ENCODE data around the gene ARHGAP22. TPM values are rescaled to one million over a fixed set of nuclear protein-coding genes. Genes with fewer than 3 reads are reported as not detected.

ARHGAP22 gene
- total RNA-seq, 1 donor from 2014 or later: 1.9 TPM

GRCh38 chr10:48504141-48504885 is 100.6 kb downstream of the ARHGAP22 start:
- H3K27ac Mint-ChIP-seq (ENCODE audit: unreplicated experiment): no peak overlapping the region

GRCh38 chr10:48503293-48503911 is 101.5 kb downstream of the ARHGAP22 start:
- TF ChIP-seq CTCF (IDR thresholded peaks at IDR 0.05; ENCODE audit: unreplicated experiment): no peak
- no peaks in the 10 kb centered on the region for H3K9me3 Mint-ChIP-seq (ENCODE audit: unreplicated experiment)
- H3K4me1 Mint-ChIP-seq (ENCODE audit: unreplicated experiment): peaks cover 4% of the 10 kb centered on the region
- H3K27me3 Mint-ChIP-seq (ENCODE audit: unreplicated experiment): peaks cover 7% of the 10 kb centered on the region
- H3K36me3 Mint-ChIP-seq (ENCODE audit: low read depth, unreplicated experiment): no peaks in the 10 kb centered on the region
- no peak overlapping the region for H3K4me3 Mint-ChIP-seq (ENCODE audit: unreplicated experiment)
- no peak overlapping the region for H3K27ac Mint-ChIP-seq (ENCODE audit: unreplicated experiment)
- no peak for DNase-seq (ENCODE audit: low spot score)

More at GRCh38 chr10:48504141-48504885, 100.6 kb downstream of the ARHGAP22 start:
- Mint-ChIP-seq H3K9me3 (ENCODE audit: unreplicated experiment) (no peaks in the 10 kb centered on the region), H3K4me1 (ENCODE audit: unreplicated experiment) (peaks cover 12% of the 10 kb centered on the region), H3K4me3 (ENCODE audit: unreplicated experiment) (no peak overlapping the region), H3K36me3 (ENCODE audit: low read depth, unreplicated experiment) (no peaks in the 10 kb centered on the region), H3K27me3 (ENCODE audit: unreplicated experiment) (peaks cover 4% of the 10 kb centered on the region)
- no peak for DNase-seq (ENCODE audit: low spot score)
- no peak for TF ChIP-seq CTCF (IDR thresholded peaks at IDR 0.05; ENCODE audit: unreplicated experiment)

GRCh38 chr10:48502791-48503190 is 102.1 kb downstream of the ARHGAP22 start:
- H3K27ac Mint-ChIP-seq (ENCODE audit: unreplicated experiment): no peak overlapping the region
- no peak for DNase-seq (ENCODE audit: low spot score)
- peaks cover 3% of the 10 kb centered on the region for H3K4me1 Mint-ChIP-seq (ENCODE audit: unreplicated experiment)
- H3K9me3 Mint-ChIP-seq (ENCODE audit: unreplicated experiment): no peaks in the 10 kb centered on the region
- peaks cover 7% of the 10 kb centered on the region for H3K27me3 Mint-ChIP-seq (ENCODE audit: unreplicated experiment)
- no peak overlapping the region for H3K4me3 Mint-ChIP-seq (ENCODE audit: unreplicated experiment)
- H3K36me3 Mint-ChIP-seq (ENCODE audit: low read depth, unreplicated experiment): no peaks in the 10 kb centered on the region
- TF ChIP-seq CTCF (IDR thresholded peaks at IDR 0.05; ENCODE audit: unreplicated experiment): no peak

- Mint-ChIP-seq H3K27me3 (ENCODE audit: unreplicated experiment) (peaks cover 9% of the 10 kb centered on the region), H3K27ac (ENCODE audit: unreplicated experiment) (no peak overlapping the region), H3K36me3 (ENCODE audit: low read depth, unreplicated experiment) (no peaks in the 10 kb centered on the region), H3K4me3 (ENCODE audit: unreplicated experiment) (no peak overlapping the region), H3K4me1 (ENCODE audit: unreplicated experiment) (peaks cover 3% of the 10 kb centered on the region), H3K9me3 (ENCODE audit: unreplicated experiment) (no peaks in the 10 kb centered on the region)
- no peak for DNase-seq (ENCODE audit: low spot score)
- TF ChIP-seq CTCF (IDR thresholded peaks at IDR 0.05; ENCODE audit: unreplicated experiment): no peak
Measured at GRCh38 chr10:48501787-48502771, 102.8 kb downstream of the ARHGAP22 start.
